B cell (primary cell): ENCODE data around the gene KRTAP9-4. TPM values are rescaled to one million over a fixed set of nuclear protein-coding genes. Genes with fewer than 3 reads are reported as not detected.
"Not testable (repeated sequence)": the region's sequence is repeated elsewhere in the genome, so short reads cannot be mapped to it uniquely, and the experiment has no call there.

Source experiments
- ATAC-seq: fragments of 200-7000 bp; cut with Tn5 transposase; one replicate; pipeline ENCODE4 v1.10.0; 2021; ENCODE audit warnings: low read depth, mild to moderate bottlenecking, moderate number of reproducible peaks, moderate library complexity
- CTCF ChIA-PET: fragments of 350-600 bp; sonication (Branson Sonifier 250); formaldehyde crosslinking; loops from one replicate; lab custom pipeline; 2021; ENCODE audit warnings: antibody characterized with exemption, inconsistent platforms; lab: Charles Lee
- POLR2A ChIA-PET: fragments of 350-600 bp; sonication (Branson Sonifier 250); formaldehyde crosslinking; loops from one replicate; lab custom pipeline; 2021; ENCODE audit warnings: antibody characterized with exemption; lab: Charles Lee
- DNase-seq: peaks from one replicate; pipeline ENCODE4 v3.0.0; 2013
- H2AFZ ChIP-seq: 2 replicates; pipeline ENCODE4 v1.6.1; 2012; ENCODE audit warnings: mild to moderate bottlenecking, low read depth, low read length; ENCODE audit not compliant: insufficient read depth, poor library complexity, severe bottlenecking
- H3K27ac ChIP-seq, 2 donors: 1 replicate in 1 of 2; 2 replicates in 1 of 2; pipeline ENCODE4 v1.5.1; 2012 to 2013; ENCODE audit warnings: low read length in 2 of 2, mild to moderate bottlenecking in 2 of 2, moderate library complexity in 1 of 2
- H3K27me3 ChIP-seq, 4 experiments: fragments of 200-600 bp in 1 of 4; sonication (generic) in 1 of 4; replicated peaks in 1 of 4; 1 replicate in 2 of 4; 2 replicates in 2 of 4; pipeline versions ENCODE4 v1.6.1 to v1.7.0; 2013 to 2016; ENCODE audit warnings: low read length in 3 of 4, mild to moderate bottlenecking in 2 of 4, mixed read lengths in 1 of 4, moderate library complexity in 1 of 4; ENCODE audit not compliant: insufficient read depth in 4 of 4, control insufficient read depth in 3 of 4; ENCODE audit errors: control extremely low read depth in 1 of 4
- H3K36me3 ChIP-seq, 2 experiments: replicated peaks in 1 of 2; 1 replicate in 1 of 2; 2 replicates in 1 of 2; pipeline versions ENCODE4 v1.6.1 to v1.7.1; 2013; ENCODE audit warnings: low read length in 1 of 2; ENCODE audit not compliant: insufficient read depth in 2 of 2, control insufficient read depth in 1 of 2; ENCODE audit errors: control extremely low read depth in 1 of 2, extremely low read depth in 1 of 2
- H3K4me1 ChIP-seq, 2 donors: fragments of 200-600 bp in 1 of 2; sonication (generic) in 1 of 2; 1 replicate in 1 of 2; 2 replicates in 1 of 2; pipeline versions ENCODE4 v1.5.1 to v1.6.1; 2013 to 2017; ENCODE audit warnings: low read length in 2 of 2; ENCODE audit not compliant: control insufficient read depth in 2 of 2, insufficient read depth in 2 of 2
- H3K4me2 ChIP-seq: replicated peaks from 2 replicates; pipeline ENCODE3; 2012; ENCODE audit warnings: mild to moderate bottlenecking, low read depth, low read length; ENCODE audit not compliant: poor library complexity, severe bottlenecking
- H3K4me3 ChIP-seq, 5 experiments: fragments of 200-600 bp in 1 of 5; sonication (generic) in 1 of 5; 1 replicate in 3 of 5; 2 replicates in 2 of 5; pipeline versions ENCODE4 v1.5.1 to v1.7.0; 2011 to 2016; ENCODE audit warnings: low read length in 4 of 5, mild to moderate bottlenecking in 4 of 5, low read depth in 2 of 5, control low read depth in 1 of 5, moderate library complexity in 1 of 5; ENCODE audit not compliant: insufficient read depth in 1 of 5; ENCODE audit errors: control extremely low read depth in 1 of 5, extremely low read depth in 1 of 5
- H3K79me2 ChIP-seq: fragments of 200-600 bp; sonication (generic); one replicate; pipeline ENCODE4 v1.6.0; 2016; ENCODE audit warnings: low read length; ENCODE audit not compliant: control insufficient read depth, insufficient read depth
- H3K9ac ChIP-seq: fragments of 200-600 bp; sonication (generic); 2 replicates; pipeline ENCODE4 v1.6.1; 2017; ENCODE audit warnings: mild to moderate bottlenecking, low read length, moderate library complexity
- H3K9me3 ChIP-seq, 3 donors: one replicate each; pipeline versions ENCODE4 v1.6.1 to v1.7.1; 2013; ENCODE audit warnings: low read length in 2 of 3; ENCODE audit not compliant: control insufficient read depth in 2 of 3, insufficient read depth in 1 of 3; ENCODE audit errors: control extremely low read depth in 1 of 3
- H4K20me1 ChIP-seq: 2 replicates; pipeline ENCODE4 v1.6.0; 2012; ENCODE audit warnings: mild to moderate bottlenecking, low read length; ENCODE audit not compliant: insufficient read depth, control insufficient read depth, poor library complexity, severe bottlenecking
- H3K27ac Mint-ChIP-seq: one replicate; pipeline ENCODE4 v1.8.0; 2021; ENCODE audit warnings: mixed read lengths
- H3K27me3 Mint-ChIP-seq: one replicate; pipeline ENCODE4 v1.8.0; 2021; ENCODE audit warnings: mixed read lengths
- H3K4me1 Mint-ChIP-seq: one replicate; pipeline ENCODE4 v1.8.0; 2021; ENCODE audit warnings: mixed read lengths
- H3K4me3 Mint-ChIP-seq: one replicate; pipeline ENCODE4 v1.8.0; 2021; ENCODE audit warnings: mixed read lengths
- H3K9me3 Mint-ChIP-seq: one replicate; pipeline ENCODE4 v1.8.0; 2022; ENCODE audit warnings: mixed read lengths; ENCODE audit not compliant: insufficient read depth
- WGBS: methylation state at CpG from one replicate; pipeline ENCODE4 v1.1.5; 2013; ENCODE audit warnings: missing lambda C conversion rate; ENCODE audit not compliant: insufficient coverage; 5-methylcytosine and 5-hydroxymethylcytosine counted together
- intact Hi-C: fragments of 100-400 bp; cut with micrococcal nuclease; formaldehyde crosslinking; loops from one replicate; pipeline ENCODE4 v1.10.0; 2022
- polyA plus RNA-seq: library from polyadenylated mRNA; depleted of rRNA; stranded (reverse); fragments of >200 nt; gene quantifications from 2 replicates; pipeline ENCODE4 v1.2.3, GENCODE V29; 2012
- total RNA-seq, 2 donors: library from RNA; stranded (reverse); fragments of 120-200 nt in 1 of 2; gene quantifications; 1 replicate in 1 of 2; 2 replicates in 1 of 2; pipeline versions ENCODE4 v1.2.3 to v1.2.4, GENCODE V29; 2013 to 2022

KRTAP9-4 gene
- total and polyA plus RNA-seq, 2 donors (not counting 1 experiment from before 2014, with no cell fraction given), result not detected

GRCh38 chr17:41237116-41237515 lies 12.4 kb upstream of the KRTAP9-4 start:
- peaks cover 0 to 11% (median 0%) of the 10 kb centered on the region in 3 donors for H3K9me3 ChIP-seq
- H3K36me3 ChIP-seq, H3K27me3 ChIP-seq, H3K9me3 Mint-ChIP-seq, H2AFZ ChIP-seq, ATAC-seq, H3K4me3 Mint-ChIP-seq, H3K27ac Mint-ChIP-seq, H3K27ac ChIP-seq, intact Hi-C loops, H3K79me2 ChIP-seq, POLR2A ChIA-PET, H3K4me3 ChIP-seq, H4K20me1 ChIP-seq, CTCF ChIA-PET, H3K4me1 Mint-ChIP-seq, H3K4me2 ChIP-seq, DNase-seq, H3K4me1 ChIP-seq, H3K9ac ChIP-seq: not testable (repeated sequence)
- no CpG with 5 or more reads among the region's 4 CpGs for WGBS
- peaks cover 50% of the 10 kb centered on the region for H3K27me3 Mint-ChIP-seq

GRCh38 chr17:41237949-41238437 lies 11.5 kb upstream of the KRTAP9-4 start, which contains the start of gene KRTAP9-8:
TSS of gene KRTAP9-8 (plus strand) at chr17:41237999. CDS start at chr17:41238052, 53 bp downstream.
- DNase-seq, H3K4me1 Mint-ChIP-seq, intact Hi-C loops, H3K27ac Mint-ChIP-seq, H3K9me3 ChIP-seq, H3K9ac ChIP-seq, H3K4me3 Mint-ChIP-seq, H3K36me3 ChIP-seq, H3K27ac ChIP-seq, H3K9me3 Mint-ChIP-seq, H3K27me3 ChIP-seq, H3K79me2 ChIP-seq, H4K20me1 ChIP-seq, H3K4me2 ChIP-seq, POLR2A ChIA-PET, H3K4me1 ChIP-seq, CTCF ChIA-PET, ATAC-seq, H3K4me3 ChIP-seq, H2AFZ ChIP-seq: not testable (repeated sequence)
- peaks cover 54% of the 10 kb centered on the region for H3K27me3 Mint-ChIP-seq
- WGBS, result 69% methylated on average over 2 of the region's 3 CpGs

- H3K27me3 ChIP-seq, H3K79me2 ChIP-seq, POLR2A ChIA-PET, ATAC-seq, H3K9me3 Mint-ChIP-seq, H3K4me1 ChIP-seq, H3K9me3 ChIP-seq, H3K4me3 Mint-ChIP-seq, H3K4me1 Mint-ChIP-seq, H3K27ac ChIP-seq, H4K20me1 ChIP-seq, CTCF ChIA-PET, H3K4me2 ChIP-seq, H3K36me3 ChIP-seq, intact Hi-C loops, H3K9ac ChIP-seq, H3K4me3 ChIP-seq, H2AFZ ChIP-seq, H3K27ac Mint-ChIP-seq: not testable (repeated sequence)
- peak; percentile 2 for DNase-seq
- WGBS, result 93% methylated on average over 1 of the region's 2 CpGs
- H3K27me3 Mint-ChIP-seq, result peaks cover 31% of the 10 kb centered on the region
These were observed 2.3 kb upstream of the KRTAP9-4 start for GRCh38 chr17:41246995-41247787.
